HG03139 (cell line): Measurements from ENCODE around the gene ARHGAP15.

Experiments used
- ATAC-seq: cut with Tn5 transposase; IDR thresholded peaks from one replicate; pipeline ENCODE4 v1.9.1; 2021; ENCODE audit not compliant: unreplicated experiment

Gene ARHGAP15

DNA sequence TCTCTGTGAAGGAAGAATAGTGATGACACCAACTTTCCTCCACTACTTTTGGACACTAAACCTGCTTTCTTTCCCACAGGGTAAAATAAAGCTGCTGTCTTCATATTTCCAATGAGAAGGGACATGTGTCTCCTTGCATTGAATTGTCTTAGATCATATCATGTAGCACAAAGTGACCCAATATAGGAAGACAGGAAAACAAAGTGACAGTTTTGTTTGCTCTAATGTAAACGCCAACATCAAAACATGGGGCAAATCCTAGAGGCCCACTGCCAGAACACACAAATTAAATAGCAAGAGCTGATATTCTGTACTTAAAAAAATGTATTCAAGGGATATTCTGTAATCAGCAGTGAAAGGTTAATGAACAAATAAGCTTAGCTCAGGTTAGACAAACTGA is 36.1 kb downstream of the ARHGAP15 start:
- no peak for ATAC-seq

DNA sequence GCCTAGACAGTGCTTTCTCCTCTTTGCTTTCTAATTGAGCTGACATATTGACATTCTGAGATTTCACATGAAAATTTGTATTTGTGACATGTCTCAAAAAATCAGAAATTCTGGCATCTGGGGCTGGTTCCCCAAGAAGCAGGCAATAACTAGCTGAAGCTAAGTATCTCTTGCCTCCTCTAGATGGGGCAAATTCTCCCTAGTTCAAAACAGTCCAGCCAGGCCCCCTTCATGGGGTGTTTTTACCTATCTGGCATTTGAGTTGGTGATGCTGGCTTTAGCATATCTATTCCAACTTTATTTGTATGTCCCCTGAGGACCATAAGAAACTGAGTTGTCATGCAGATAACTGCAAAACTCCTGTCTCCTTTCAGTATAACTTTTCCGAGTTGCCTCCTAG is 39.9 kb downstream of the ARHGAP15 start:
- no peak for ATAC-seq

DNA sequence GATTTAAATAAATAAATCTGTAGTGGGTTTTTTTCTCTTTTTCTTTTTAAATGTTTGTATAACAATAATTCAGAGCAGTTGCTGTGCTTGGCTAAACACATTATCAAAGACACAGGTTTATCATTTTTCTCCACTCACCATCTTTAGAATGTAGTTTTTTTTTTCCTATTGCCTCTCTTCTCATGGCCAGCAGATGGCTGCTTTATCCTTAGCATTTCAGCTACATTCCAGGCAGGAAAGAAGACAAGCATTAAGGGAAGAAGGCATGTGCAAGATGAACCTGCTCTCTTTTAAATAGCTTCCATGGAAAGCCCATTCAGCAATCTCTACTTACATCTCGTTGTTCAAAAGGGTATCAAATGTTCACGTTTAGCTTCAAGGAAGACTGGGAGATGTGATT is 42.6 kb downstream of the ARHGAP15 start:
- no peak for ATAC-seq

- no peak for ATAC-seq
These were observed 46.2 kb downstream of the ARHGAP15 start for GRCh38 chr2:143175438-143175837.

DNA sequence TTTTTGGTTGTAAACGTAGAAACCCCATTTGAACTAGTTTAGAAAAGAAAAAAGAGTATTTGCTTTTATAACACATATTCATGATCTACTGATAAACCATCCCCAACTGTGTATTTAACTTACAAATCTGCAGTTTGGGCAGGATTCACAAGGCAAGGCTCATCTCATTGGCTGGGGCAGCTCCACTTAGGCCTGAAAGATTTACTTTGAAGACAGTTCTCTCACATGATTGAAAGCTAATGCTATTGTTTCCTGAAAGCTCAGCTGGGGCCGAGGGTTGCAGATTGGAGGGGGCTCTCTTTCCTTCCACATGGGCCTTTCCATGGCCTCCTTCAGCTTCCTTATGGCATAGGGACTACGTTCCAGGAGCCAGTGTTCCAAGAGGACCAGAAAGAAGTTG is 47.4 kb downstream of the ARHGAP15 start:
- no peak for ATAC-seq

DNA sequence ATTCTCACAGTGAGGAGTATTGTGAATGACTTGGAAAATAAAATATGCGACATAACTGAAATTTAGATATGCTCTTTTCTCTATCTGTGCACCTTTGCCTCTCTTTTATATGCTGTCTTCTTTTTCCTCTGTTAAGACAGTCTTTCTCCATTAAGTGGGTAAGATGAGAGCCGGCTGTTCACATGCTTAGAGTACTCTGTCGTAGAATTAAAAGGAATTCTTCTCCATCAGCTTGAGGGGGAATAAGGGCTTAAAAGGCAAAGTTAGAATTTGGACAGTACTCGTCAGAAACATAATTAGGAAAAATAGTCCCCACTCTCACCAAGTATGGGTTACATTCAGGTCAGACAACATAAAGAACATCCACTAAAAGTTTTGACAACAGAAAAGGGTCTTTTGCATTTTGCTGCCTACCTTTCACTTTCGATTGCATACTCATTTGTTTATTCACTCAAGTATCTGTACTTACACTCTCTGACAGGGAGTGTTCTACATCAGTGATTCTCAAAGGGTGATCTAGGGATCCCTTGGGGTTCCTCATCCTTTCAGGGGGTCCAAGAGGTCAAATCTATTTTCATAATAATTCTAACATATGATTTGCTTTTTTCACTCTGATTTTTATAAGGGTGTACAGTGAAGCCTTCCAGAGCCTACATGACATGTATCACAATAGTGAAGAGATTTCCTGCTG is 48.0 kb downstream of the ARHGAP15 start:
- ATAC-seq, result peak; percentile 97

- ATAC-seq, result no peak
These were observed 52.3 kb downstream of the ARHGAP15 start for GRCh38 chr2:143181494-143181893.

DNA sequence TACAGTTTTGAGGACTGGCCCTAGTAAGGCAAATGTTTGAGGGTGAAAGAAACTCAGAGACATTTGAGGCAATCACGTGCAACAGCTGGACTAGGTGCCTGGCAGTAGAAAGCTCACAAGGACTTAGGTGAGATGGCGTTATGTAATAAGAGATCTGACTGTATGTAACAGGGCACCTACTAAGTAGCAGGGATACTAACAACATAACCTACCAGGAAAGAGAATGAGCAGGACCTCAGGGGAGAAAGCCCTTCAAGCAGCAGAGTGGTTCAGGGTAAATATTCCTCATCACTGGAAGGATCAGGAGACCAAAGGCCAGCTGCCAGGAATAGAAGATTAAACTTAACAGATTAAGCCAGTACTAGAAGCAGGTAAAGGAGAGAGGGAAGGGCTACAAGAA is 53.4 kb downstream of the ARHGAP15 start:
- ATAC-seq, result no peak

GRCh38 chr2:143183804-143184463 is 54.7 kb downstream of the ARHGAP15 start:
- ATAC-seq, result no peak

DNA sequence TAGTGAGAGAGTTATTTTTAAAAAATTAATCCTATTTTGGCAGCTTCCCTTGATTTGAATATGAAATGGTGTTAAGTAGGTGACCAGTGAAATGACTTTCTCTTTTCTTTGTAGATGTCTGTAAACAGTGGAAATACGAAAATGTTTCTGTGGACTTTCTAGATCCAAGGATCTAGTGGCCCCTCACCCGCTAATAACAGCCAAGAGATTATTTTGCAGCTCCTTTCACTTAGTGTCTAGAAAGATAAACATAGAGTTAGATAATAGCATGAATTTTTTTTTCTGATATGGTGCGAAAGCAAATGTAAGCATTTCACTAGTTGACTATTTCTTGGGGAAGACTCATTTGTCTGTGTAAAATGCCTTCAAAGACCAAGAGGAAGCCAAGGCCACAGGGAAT is 57.7 kb downstream of the ARHGAP15 start:
- no peak for ATAC-seq

GRCh38 chr2:143190431-143190830 is 61.2 kb downstream of the ARHGAP15 start:
- no peak for ATAC-seq

DNA sequence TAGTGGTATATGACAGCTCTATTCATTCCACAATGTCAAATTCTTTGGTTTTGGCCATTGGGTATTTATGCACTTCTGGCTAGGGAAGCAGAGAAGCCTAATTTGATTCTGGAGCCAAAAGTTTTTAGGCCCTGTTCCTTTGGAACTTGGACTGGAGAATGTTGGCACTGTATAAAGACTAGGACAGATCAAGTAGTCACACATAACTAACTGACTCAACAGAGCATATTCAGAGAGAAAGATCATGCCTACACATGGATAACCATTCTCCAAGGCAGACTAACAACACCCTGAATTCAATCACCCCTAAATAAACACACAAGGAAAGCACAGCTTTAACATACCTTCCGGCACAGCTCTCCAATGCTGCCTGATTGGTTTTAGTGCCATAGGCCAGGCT is 62.9 kb downstream of the ARHGAP15 start:
- ATAC-seq, result no peak

- ATAC-seq, result no peak
These were observed 63.5 kb downstream of the ARHGAP15 start for GRCh38 chr2:143192716-143193115.

DNA sequence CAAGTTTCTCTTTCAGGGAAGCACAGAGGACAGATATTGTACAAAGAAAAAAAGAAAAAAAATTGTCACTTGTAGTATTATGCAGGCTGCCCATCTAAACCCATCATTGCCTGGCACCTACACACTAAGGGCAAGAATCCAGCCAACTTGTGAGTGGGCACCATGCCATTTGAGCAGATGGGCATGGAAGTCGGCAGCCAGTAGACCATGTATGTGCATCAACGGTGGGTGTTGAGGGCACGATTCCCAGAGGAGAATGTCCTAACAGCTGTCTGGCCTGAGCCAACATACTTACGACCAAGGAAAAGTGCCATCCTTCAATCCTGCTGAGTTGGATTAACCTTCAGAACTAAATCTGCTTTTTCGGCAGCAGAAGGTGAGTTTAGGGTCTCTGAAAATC is 63.9 kb downstream of the ARHGAP15 start:
- no peak for ATAC-seq

- ATAC-seq, result no peak
These were observed 66.3 kb downstream of the ARHGAP15 start for GRCh38 chr2:143195511-143195910.

DNA sequence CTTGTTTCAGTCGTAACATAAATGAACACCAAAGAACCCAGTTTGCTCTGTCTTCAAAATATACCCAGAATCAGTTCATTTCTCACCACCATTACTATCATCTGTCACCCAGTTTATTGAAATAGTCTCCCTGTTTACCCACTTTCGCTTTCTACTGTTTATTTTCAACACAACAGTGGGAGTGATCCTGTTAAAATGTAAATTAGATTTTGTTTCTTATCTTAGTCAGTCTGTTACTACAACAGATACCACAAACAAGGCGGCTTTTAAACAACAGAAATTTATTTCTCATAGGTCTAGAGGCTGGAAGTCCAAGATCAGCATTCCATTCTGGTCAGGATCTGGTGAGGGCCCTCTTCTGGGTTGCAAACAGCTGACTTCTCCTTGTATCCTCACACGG is 74.8 kb downstream of the ARHGAP15 start:
- no peak for ATAC-seq

DNA sequence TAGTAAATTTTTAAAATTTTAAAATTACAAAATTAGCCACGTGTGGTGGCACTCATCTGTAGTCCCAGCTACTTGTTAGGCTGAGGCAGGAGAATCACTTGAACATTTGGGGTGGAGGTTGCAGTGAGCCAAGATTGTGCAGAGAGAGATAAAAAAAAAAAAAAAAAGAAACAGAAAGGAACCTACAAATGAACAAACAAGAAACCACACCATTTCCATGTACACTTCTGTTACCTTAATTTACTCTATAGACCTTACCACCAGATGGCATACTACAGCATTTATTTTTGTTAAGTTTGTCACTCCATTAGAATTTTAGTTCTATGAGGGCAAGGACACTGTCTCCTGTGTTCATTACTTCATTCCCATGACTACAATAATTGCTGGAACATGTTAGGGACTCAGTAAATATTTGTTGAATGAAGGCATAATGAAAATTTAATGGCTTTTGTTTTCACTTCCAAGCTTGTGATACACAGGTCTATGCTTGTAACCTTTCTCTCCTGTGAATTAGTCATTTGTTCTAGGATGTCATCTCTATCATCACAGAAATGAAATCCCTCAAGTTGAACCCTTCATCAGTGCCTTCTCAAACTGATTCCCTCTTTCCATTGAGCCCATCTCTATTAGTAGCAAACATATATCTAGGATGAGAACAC is 76.0 kb downstream of the ARHGAP15 start:
- ATAC-seq, result no peak

GRCh38 chr2:143209570-143210445 is 80.6 kb downstream of the ARHGAP15 start:
- no peak for ATAC-seq

DNA sequence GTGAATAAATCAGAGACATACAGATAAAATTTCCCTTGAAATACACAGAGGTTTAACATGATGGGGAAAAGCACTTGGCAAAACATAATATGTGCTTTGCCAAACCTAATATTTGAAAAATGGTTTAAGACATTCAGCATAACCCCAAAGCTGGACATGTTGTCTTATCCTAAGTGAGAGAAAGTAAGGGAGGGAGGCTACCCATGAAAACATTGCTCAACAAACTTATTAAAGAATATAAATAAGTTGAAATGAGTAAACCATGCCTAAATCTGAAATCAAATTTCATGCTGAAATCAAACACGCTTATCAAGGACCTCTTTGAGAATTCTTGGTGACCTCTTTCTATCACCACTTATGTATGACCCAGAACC is 81.2 kb downstream of the ARHGAP15 start:
- ATAC-seq, result no peak

DNA sequence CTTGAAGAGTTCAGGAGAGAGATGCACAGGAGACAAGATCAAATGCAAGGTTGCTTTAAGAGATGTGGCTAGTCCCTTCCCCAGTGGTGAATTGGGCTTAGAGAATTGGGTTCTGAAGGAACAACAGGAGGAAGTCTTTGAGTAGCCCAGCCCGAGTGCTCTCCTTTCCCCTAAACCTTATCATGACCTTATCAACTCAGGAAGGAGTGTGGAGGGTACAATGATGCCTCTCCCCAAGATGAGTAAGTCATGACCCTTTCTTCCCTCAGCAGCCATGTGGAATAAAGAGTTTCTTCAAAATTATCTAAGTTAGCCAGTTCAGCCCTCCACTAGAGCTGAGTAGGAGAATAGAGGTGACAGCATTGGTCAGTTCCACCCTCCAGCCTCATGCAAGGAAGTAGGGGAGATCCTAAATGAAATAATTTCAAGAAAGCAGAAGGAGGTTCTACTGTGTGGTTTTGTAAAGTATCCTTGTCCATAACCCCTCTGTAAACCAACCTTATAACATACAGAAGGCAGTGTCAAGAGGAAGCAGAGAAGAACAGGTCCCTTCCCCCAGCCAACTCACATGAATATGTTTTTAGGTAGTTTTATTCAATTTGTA is 88.4 kb downstream of the ARHGAP15 start:
- no peak for ATAC-seq

GRCh38 chr2:143218621-143219020 is 89.4 kb downstream of the ARHGAP15 start:
- ATAC-seq, result no peak
